NOMO-1 treated with dmso at 0.1 percent for 144 hours (cell line): ENCODE data around the gene PTPRCAP.
A peak's percentile ranks its signal among the peaks of the same experiment; 100 is the strongest.
"Not testable (repeated sequence)": the region's sequence is repeated elsewhere in the genome, so short reads cannot be mapped to it uniquely, and the experiment has no call there.

ENCODE experiments used
- DNase-seq: peaks from one replicate; lab custom pipeline; 2025; ENCODE audit not compliant: unreplicated experiment; lab: John Stamatoyannopoulos, UW

PTPRCAP gene

GRCh38 chr11:67428052-67429001 is 9.2 kb downstream of the PTPRCAP start, which contains the start of gene RPS6KB2:
TSS of gene RPS6KB2 (plus strand) at chr11:67428494. CDS start at chr11:67428546, 52 bp downstream.
- DNase-seq: peak; percentile 96

- not testable (repeated sequence) for DNase-seq
These were observed 10.1 kb downstream of the PTPRCAP start for GRCh38 chr11:67427364-67427859.

- DNase-seq: no peak
These were observed 13.4 kb downstream of the PTPRCAP start for GRCh38 chr11:67423891-67424613.

GRCh38 chr11:67423466-67423865 is 14.0 kb downstream of the PTPRCAP start:
- no peak for DNase-seq

- no peak for DNase-seq
These were observed 14.6 kb downstream of the PTPRCAP start for GRCh38 chr11:67422891-67423290.

GRCh38 chr11:67421430-67422031 is 16.0 kb downstream of the PTPRCAP start:
- no peak for DNase-seq

- DNase-seq: peak; percentile 79
These were observed 16.6 kb downstream of the PTPRCAP start for GRCh38 chr11:67420646-67421429.

- DNase-seq: no peak
These were observed 17.3 kb downstream of the PTPRCAP start for GRCh38 chr11:67420147-67420645.

- DNase-seq: no peak
These were observed 18.0 kb downstream of the PTPRCAP start for GRCh38 chr11:67419325-67420049.

- no peak for DNase-seq
These were observed 18.8 kb downstream of the PTPRCAP start for GRCh38 chr11:67418476-67419281.

- no peak for DNase-seq
These were observed 20.1 kb downstream of the PTPRCAP start for GRCh38 chr11:67417425-67417824.

GRCh38 chr11:67416416-67417335 is 20.8 kb downstream of the PTPRCAP start:
- DNase-seq: no peak

- DNase-seq: no peak
These were observed 21.8 kb downstream of the PTPRCAP start, which contains the start of gene CARNS1 for GRCh38 chr11:67415501-67416304. TSS of gene CARNS1 (plus strand) at chr11:67415678. CDS start at chr11:67416200, 522 bp downstream.

GRCh38 chr11:67413266-67413849 is 24.1 kb downstream of the PTPRCAP start:
- no peak for DNase-seq

GRCh38 chr11:67412495-67413179 is 24.8 kb downstream of the PTPRCAP start:
- no peak for DNase-seq

- no peak for DNase-seq
These were observed 25.7 kb downstream of the PTPRCAP start for GRCh38 chr11:67411785-67412152.
